Activated CD4-positive, alpha-beta T cell treated with anti-CD3 and anti-CD28 coated beads, Interleukin-2, amount 50 U/mL, for 1 hour (primary cell): ENCODE results near the gene TNFAIP8L3.
"Not testable (repeated sequence)": the region's sequence is repeated elsewhere in the genome, so short reads cannot be mapped to it uniquely, and the experiment has no call there.

Experiments used
- DNase-seq: peaks from one replicate; pipeline ENCODE4 v3.0.0-alpha.2; 2020

TNFAIP8L3 gene

GRCh38 chr15:51051776-51052175, 42.9 kb downstream of the TNFAIP8L3 start:
- no peak for DNase-seq

- no peak for DNase-seq
Measured at GRCh38 chr15:51049081-51049480, 45.6 kb downstream of the TNFAIP8L3 start.

GRCh38 chr15:51048308-51048707, 46.4 kb downstream of the TNFAIP8L3 start:
- no peak for DNase-seq

GRCh38 chr15:51046799-51047449, 47.8 kb downstream of the TNFAIP8L3 start:
- DNase-seq = no peak

- DNase-seq = no peak
Measured at GRCh38 chr15:51046016-51046415, 48.7 kb downstream of the TNFAIP8L3 start.

GRCh38 chr15:51044037-51044727, 50.5 kb downstream of the TNFAIP8L3 start:
- no peak for DNase-seq

GRCh38 chr15:51038974-51039319, 55.8 kb downstream of the TNFAIP8L3 start:
- no peak for DNase-seq

GRCh38 chr15:51038162-51038973, 56.3 kb downstream of the TNFAIP8L3 start:
- no peak for DNase-seq

- not testable (repeated sequence) for DNase-seq
Measured at GRCh38 chr15:51037474-51037873, 57.2 kb downstream of the TNFAIP8L3 start.

- no peak for DNase-seq
Measured at GRCh38 chr15:51030649-51031316, 63.9 kb downstream of the TNFAIP8L3 start.

- DNase-seq = no peak
Measured at GRCh38 chr15:51025454-51025846, 69.3 kb downstream of the TNFAIP8L3 start.

- DNase-seq = no peak
Measured at GRCh38 chr15:51024735-51025453, 69.8 kb downstream of the TNFAIP8L3 start.

GRCh38 chr15:51023499-51023898, 71.2 kb downstream of the TNFAIP8L3 start:
- no peak for DNase-seq

- no peak for DNase-seq
Measured at GRCh38 chr15:51022206-51022605, 72.5 kb downstream of the TNFAIP8L3 start.

- no peak for DNase-seq
Measured at GRCh38 chr15:51016615-51017014, 78.1 kb downstream of the TNFAIP8L3 start.

- no peak for DNase-seq
Measured at GRCh38 chr15:51011212-51011611, 83.5 kb downstream of the TNFAIP8L3 start.

GRCh38 chr15:51007131-51007666, 87.5 kb downstream of the TNFAIP8L3 start:
- no peak for DNase-seq
